Stimulated activated CD4-positive, alpha-beta T cell treated with anti-CD3 and anti-CD28 coated beads, Interleukin-15, amount 100 ng/mL, for 24 hours (primary cell): ENCODE measurements around the gene CKMT2.

Source experiments
- DNase-seq: peaks from one replicate; pipeline ENCODE4 v3.0.0-alpha.2; 2020

CKMT2 gene

DNA sequence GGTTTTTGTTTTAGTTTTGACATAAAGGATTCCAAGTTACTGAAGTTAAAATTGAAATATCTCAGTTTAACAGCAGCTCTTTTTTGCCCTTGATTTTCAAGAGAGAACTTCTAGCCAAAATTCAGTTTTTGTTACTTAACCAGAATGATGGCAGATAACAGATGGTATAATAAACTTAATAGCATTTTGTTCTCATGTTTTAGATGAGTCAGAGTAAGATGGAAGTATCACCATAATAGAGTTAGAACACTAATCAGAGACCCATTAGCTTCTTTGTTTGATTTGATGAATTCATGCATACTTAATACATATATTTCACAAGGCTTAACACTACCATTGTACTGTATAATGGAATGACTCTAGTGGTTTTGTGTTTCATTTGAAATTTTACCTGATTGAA lies 80.2 kb downstream of the CKMT2 start:
- DNase-seq: no peak

DNA sequence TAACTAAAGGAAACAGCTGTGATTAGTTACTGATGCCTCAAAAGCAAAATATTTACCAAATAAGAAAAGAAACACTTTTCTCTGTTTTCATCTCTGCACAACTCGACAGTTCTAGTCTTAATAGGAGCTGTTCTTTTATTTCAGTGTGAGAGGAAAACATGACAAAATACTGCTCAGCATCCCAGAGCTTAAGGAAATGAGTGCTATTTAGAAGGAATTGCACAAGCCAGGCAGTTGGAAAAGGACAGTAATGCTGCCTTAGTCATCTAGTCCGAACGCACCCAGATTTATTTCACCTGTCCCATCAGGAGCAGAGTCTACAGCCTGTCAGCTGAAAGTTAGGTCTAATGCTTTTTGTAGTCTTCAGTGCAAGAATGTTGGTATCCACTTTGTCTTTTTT lies 80.6 kb downstream of the CKMT2 start:
- no peak for DNase-seq

DNA sequence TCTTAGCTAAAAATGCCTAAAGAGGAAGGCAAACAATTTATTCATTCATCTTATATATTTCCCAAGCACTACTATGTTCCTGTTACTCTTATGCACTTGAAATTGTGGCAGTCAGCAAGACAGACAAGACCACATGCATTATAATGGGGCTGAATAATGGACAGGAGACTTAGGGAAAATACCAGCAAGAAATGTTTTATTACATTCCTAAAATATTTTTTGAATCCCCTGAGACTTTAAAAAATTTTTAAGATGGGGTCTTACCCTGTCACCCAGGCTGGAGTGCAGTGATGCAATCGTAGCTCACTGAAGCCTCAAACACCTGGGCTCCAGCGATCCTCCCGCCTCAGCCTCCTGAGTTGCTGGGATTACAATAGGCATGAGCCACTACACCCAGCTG lies 81.5 kb downstream of the CKMT2 start:
- no peak for DNase-seq

GRCh38 chr5:81315336-81315735 lies 82.2 kb downstream of the CKMT2 start:
- DNase-seq: no peak

- DNase-seq: no peak
Measured at GRCh38 chr5:81315830-81316229, 82.7 kb downstream of the CKMT2 start.
